Adrenal gland (tissue), 12 donors: ENCODE results near the gene IMMP2L. TPM values are rescaled to one million over a fixed set of nuclear protein-coding genes. Genes with fewer than 3 reads are reported as not detected.

Experiments used
- DNase-seq, 7 donors: peaks; one replicate each; pipeline ENCODE4 v3.0.0-alpha.2; 2019 to 2020
- H3K27ac ChIP-seq, 5 donors: fragments of 200-600 bp; sonication (generic) in 4 of 5; 1 replicate in 3 of 5; 2 replicates in 2 of 5; pipeline versions ENCODE4 v1.5.1 to v1.8.0; 2016 to 2020; ENCODE audit warnings: mild to moderate bottlenecking in 1 of 5
- H3K27me3 ChIP-seq: fragments of 200-600 bp; 2 replicates; pipeline ENCODE4 v1.8.0; 2021
- H3K36me3 ChIP-seq, 2 donors: fragments of 200-600 bp; replicated peaks in 1 of 2; 1 replicate in 1 of 2; 2 replicates in 1 of 2; pipeline versions ENCODE4 v1.5.1 to v1.8.0; 2018 to 2022
- H3K4me1 ChIP-seq, 2 donors: fragments of 200-600 bp; replicated peaks in 1 of 2; 1 replicate in 1 of 2; 2 replicates in 1 of 2; pipeline versions ENCODE4 v1.5.1 to v1.8.0; 2018 to 2021
- H3K4me3 ChIP-seq, 4 donors: fragments of 200-600 bp; sonication (generic) in 3 of 4; one replicate each; pipeline ENCODE4 v1.5.1; 2016 to 2018
- H3K9me3 ChIP-seq, 3 donors: fragments of 200-600 bp; sonication (generic) in 1 of 3; replicated peaks in 1 of 3; 1 replicate in 2 of 3; 2 replicates in 1 of 3; pipeline versions ENCODE4 v1.5.1 to v1.8.0; 2016 to 2021
- POLR2A ChIP-seq, 2 donors: fragments of 450-650 bp; IDR thresholded peaks; one replicate each; pipeline ENCODE4 v1.6.1; 2017; ENCODE audit warnings: antibody characterized with exemption in 2 of 2, mild to moderate bottlenecking in 2 of 2, moderate library complexity in 1 of 2
- WGBS, 4 donors: extraction: QIAGEN DNeasy Blood & Tissue Kit in 2 of 4; methylation state at CpG; one replicate each; pipeline versions ENCODE4 v1.1.5 to v1.1.7; 2013 to 2017; 5-methylcytosine and 5-hydroxymethylcytosine counted together
- intact Hi-C, 2 donors: fragments of 100-400 bp; cut with DNase I; formaldehyde crosslinking; loops; one replicate each; pipeline versions ENCODE4 v1.14.1 to v1.15.0; 2022 to 2023
- polyA plus RNA-seq, 3 donors: library from polyadenylated mRNA; stranded (reverse); fragments of 200-250 nt in 2 of 3; fragments of 350-450 nt in 1 of 3; fragmentation: Illumina TruSeq in 1 of 3; extraction: RNeasy Lipid Tissue Mini Kit (QIAGEN cat#74804) in 1 of 3; gene quantifications; one replicate each; pipeline ENCODE4 v1.2.3, GENCODE V29; 2013 to 2014
- total RNA-seq, 9 donors: library from RNA; depleted of rRNA in 4 of 9; stranded (reverse); fragments of >200 nt in 4 of 9; fragments of 120-200 nt in 1 of 9; fragmentation: NEBNext Ultra II Directional in 1 of 9; extraction: Animal tissue kit (Norgen Biotek cat#: 25700) in 1 of 9; gene quantifications; one replicate each; pipeline versions ENCODE4 v1.1.0 to v1.2.4, GENCODE V29; 2013 to 2023
- TF ChIP-seq, protein P1 (sequence below), 6 experiments: fragments of 450-650 bp in 4 of 6; fragments of 200-600 bp in 2 of 6; sonication (generic) in 1 of 6; IDR thresholded peaks; 1 replicate in 5 of 6; 2 replicates in 1 of 6; pipeline versions ENCODE4 v1.5.1 to v1.8.0; 2016 to 2021; ENCODE audit warnings: antibody characterized with exemption in 6 of 6, mild to moderate bottlenecking in 2 of 6, moderate library complexity in 1 of 6
- donor health status: healthy with polysubstance abuse.
- donor health status: Bipolar disorder and iron deficiency.
- donor health status: DM: yes; HTN: yes; CAD: no.
- donor health status: DM: no; HTN: no; CAD: no.
- donor health status: DM: no; HTN: no; CAD: no.
- donor health status: DM: yes; HTN: yes; CAD: no.

Gene IMMP2L
- total and polyA plus RNA-seq, 12 donors, result 13.4 to 34.1 (median 25.3) TPM

- no peak for DNase-seq
- intact Hi-C loops, result no loop called here
Measured at GRCh38 chr7:110767550-110768110, 794.7 kb downstream of the IMMP2L start.

DNA sequence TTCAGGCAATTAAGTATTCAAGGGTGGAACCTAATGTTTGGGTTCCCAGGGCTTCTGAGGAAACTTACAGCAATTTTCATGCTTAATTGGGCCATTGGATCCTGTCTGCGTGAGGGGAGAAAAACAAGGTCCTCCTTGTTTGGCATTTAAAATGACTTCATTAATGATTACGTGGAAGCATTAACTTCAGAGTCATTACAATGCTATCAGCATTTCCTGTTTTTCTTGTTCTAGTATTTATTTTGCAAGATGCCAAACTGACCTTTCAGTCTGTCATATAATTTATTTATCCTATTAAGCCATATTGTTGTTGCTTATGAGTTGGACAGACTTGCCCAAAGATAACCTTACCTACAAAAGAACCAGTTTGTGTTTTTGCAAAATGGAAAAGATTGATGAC lies 795.4 kb downstream of the IMMP2L start:
- H3K4me3 ChIP-seq, result no peak overlapping the region
- intact Hi-C loops, result no loop called here
- H3K36me3 ChIP-seq, result no peaks in the 10 kb centered on the region
- no peak for DNase-seq
- H3K27me3 ChIP-seq, result no peaks in the 10 kb centered on the region
- no peak overlapping the region for H3K27ac ChIP-seq
- no peaks in the 10 kb centered on the region for H3K9me3 ChIP-seq
- WGBS, 4 donors, result 32 to 40% (median 39%) methylated on average over 2 of the region's 2 CpGs
- H3K4me1 ChIP-seq, result peaks cover 0 to 10% of the 10 kb centered on the region in 2 donors
- TF ChIP-seq, protein P1, sequence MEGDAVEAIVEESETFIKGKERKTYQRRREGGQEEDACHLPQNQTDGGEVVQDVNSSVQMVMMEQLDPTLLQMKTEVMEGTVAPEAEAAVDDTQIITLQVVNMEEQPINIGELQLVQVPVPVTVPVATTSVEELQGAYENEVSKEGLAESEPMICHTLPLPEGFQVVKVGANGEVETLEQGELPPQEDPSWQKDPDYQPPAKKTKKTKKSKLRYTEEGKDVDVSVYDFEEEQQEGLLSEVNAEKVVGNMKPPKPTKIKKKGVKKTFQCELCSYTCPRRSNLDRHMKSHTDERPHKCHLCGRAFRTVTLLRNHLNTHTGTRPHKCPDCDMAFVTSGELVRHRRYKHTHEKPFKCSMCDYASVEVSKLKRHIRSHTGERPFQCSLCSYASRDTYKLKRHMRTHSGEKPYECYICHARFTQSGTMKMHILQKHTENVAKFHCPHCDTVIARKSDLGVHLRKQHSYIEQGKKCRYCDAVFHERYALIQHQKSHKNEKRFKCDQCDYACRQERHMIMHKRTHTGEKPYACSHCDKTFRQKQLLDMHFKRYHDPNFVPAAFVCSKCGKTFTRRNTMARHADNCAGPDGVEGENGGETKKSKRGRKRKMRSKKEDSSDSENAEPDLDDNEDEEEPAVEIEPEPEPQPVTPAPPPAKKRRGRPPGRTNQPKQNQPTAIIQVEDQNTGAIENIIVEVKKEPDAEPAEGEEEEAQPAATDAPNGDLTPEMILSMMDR (IDR thresholded peaks at IDR 0.05), result no peak
- no peak for TF ChIP-seq POLR2A (IDR thresholded peaks at IDR 0.05)

More at GRCh38 chr7:110767550-110768110, 794.7 kb downstream of the IMMP2L start:
- Histone ChIP-seq H3K27ac (no peak overlapping the region), H3K4me3 (no peak overlapping the region), H3K27me3 (no peaks in the 10 kb centered on the region), H3K9me3 (no peaks in the 10 kb centered on the region), H3K4me1 (peaks cover 0 to 10% of the 10 kb centered on the region in 2 donors), H3K36me3 (no peaks in the 10 kb centered on the region)
- 75 to 89% (median 82%) methylated on average over 3 of the region's 3 CpGs for WGBS, 4 donors
- TF ChIP-seq, protein P1 (IDR thresholded peaks at IDR 0.05), result no peak
- no peak for TF ChIP-seq POLR2A (IDR thresholded peaks at IDR 0.05)

GRCh38 chr7:110764852-110765251 lies 797.4 kb downstream of the IMMP2L start:
- no peak for TF ChIP-seq POLR2A (IDR thresholded peaks at IDR 0.05)
- TF ChIP-seq, protein P1 (IDR thresholded peaks at IDR 0.05), result no peak
- no peak overlapping the region for H3K27ac ChIP-seq
- no peak for DNase-seq
- no peaks in the 10 kb centered on the region for H3K27me3 ChIP-seq
- H3K9me3 ChIP-seq, result no peaks in the 10 kb centered on the region
- WGBS, 4 donors, result 95 to 98% (median 97%) methylated on average over 3 of the region's 3 CpGs
- peaks cover 0 to 10% of the 10 kb centered on the region in 2 donors for H3K4me1 ChIP-seq
- H3K36me3 ChIP-seq, result no peaks in the 10 kb centered on the region
- intact Hi-C loops, result no loop called here
- H3K4me3 ChIP-seq, result no peak overlapping the region

DNA sequence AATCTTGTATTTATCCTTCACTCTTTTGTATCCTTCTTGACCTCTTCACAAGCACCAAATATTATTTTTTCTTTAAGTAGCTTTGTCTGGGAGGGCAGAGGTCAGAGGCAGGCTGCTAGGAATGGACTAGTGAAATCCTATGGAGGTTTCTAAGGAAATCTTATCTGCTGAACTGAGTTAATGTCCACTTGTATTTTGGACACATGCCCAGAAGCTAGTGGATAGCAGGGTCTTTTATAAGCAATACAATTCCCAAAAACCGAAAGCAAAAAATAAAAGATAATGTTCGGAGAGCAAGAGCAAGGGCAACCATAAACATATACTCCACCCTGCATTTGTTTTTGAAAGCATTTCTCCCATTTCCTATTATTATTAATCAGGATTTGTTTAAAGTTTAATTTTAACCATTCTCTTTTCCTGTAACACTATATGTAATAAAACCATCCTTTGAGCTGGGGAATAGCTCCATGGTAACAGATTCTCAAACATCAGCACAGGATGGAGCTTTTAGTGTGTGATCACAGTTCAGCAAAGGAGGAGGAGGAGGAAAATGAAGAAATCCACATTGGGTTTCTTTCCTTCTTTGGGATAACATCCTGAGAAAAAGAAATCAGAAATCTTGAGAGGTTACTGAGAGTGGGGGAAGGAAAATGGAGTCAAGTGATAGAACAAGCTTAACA lies 799.6 kb downstream of the IMMP2L start:
- Histone ChIP-seq H3K27ac (no peak overlapping the region), H3K4me1 (peaks cover 0 to 10% of the 10 kb centered on the region in 2 donors), H3K36me3 (no peaks in the 10 kb centered on the region), H3K9me3 (no peaks in the 10 kb centered on the region), H3K4me3 (no peak overlapping the region), H3K27me3 (no peaks in the 10 kb centered on the region)
- no peak for TF ChIP-seq POLR2A (IDR thresholded peaks at IDR 0.05)
- TF ChIP-seq, protein P1 (IDR thresholded peaks at IDR 0.05), result no peak
- intact Hi-C loops, result no loop called here
- 74 to 79% (median 77%) methylated on average over 2 of the region's 2 CpGs for whole genome bisulfite sequencing, 4 donors
- no peak for DNase-seq
